NCI-H446 (cell line): ENCODE results near the gene SRRM4.
"Not testable (repeated sequence)": the region's sequence is repeated elsewhere in the genome, so short reads cannot be mapped to it uniquely, and the experiment has no call there.

Experiments
- DNase-seq, 2 experiments: peaks; one replicate each; lab custom pipeline; 2025; lab: John Stamatoyannopoulos, UW

The SRRM4 gene

GRCh38 chr12:119069147-119069642 is 87.9 kb downstream of the SRRM4 start:
- DNase-seq: no peak

- no peak for DNase-seq
Measured at GRCh38 chr12:119071176-119071575, 89.8 kb downstream of the SRRM4 start.

GRCh38 chr12:119071638-119072231 is 90.4 kb downstream of the SRRM4 start:
- no peak for DNase-seq

- DNase-seq: no peak
Measured at GRCh38 chr12:119072440-119072839, 91.1 kb downstream of the SRRM4 start.

- DNase-seq: no peak
Measured at GRCh38 chr12:119075222-119075787, 94.0 kb downstream of the SRRM4 start.

GRCh38 chr12:119075918-119076317 is 94.6 kb downstream of the SRRM4 start:
- no peak for DNase-seq

- no peak for DNase-seq
Measured at GRCh38 chr12:119079530-119079929, 98.2 kb downstream of the SRRM4 start.

- peak in 1 of 2 experiments; percentile 60 for DNase-seq
Measured at GRCh38 chr12:119082016-119082415, 100.7 kb downstream of the SRRM4 start.

GRCh38 chr12:119082496-119082895 is 101.2 kb downstream of the SRRM4 start:
- peak; percentile 92 to 95 for DNase-seq

GRCh38 chr12:119088685-119089379 is 107.5 kb downstream of the SRRM4 start:
- no peak for DNase-seq

- DNase-seq: no peak
Measured at GRCh38 chr12:119089380-119090013, 108.2 kb downstream of the SRRM4 start.

GRCh38 chr12:119090276-119090675 is 108.9 kb downstream of the SRRM4 start:
- DNase-seq: no peak

- no peak for DNase-seq
Measured at GRCh38 chr12:119090865-119091264, 109.5 kb downstream of the SRRM4 start.

- DNase-seq: no peak
Measured at GRCh38 chr12:119096429-119097202, 115.3 kb downstream of the SRRM4 start.

- DNase-seq: no peak
Measured at GRCh38 chr12:119100933-119101332, 119.6 kb downstream of the SRRM4 start.

GRCh38 chr12:119102274-119102673 is 120.9 kb downstream of the SRRM4 start:
- DNase-seq: no peak

- no peak for DNase-seq
Measured at GRCh38 chr12:119102714-119103113, 121.4 kb downstream of the SRRM4 start.

GRCh38 chr12:119104969-119105368 is 123.6 kb downstream of the SRRM4 start:
- DNase-seq: not testable (repeated sequence)

- no peak for DNase-seq
Measured at GRCh38 chr12:119113496-119113986, 132.2 kb downstream of the SRRM4 start.

- DNase-seq: no peak
Measured at GRCh38 chr12:119114294-119114693, 133.0 kb downstream of the SRRM4 start.

GRCh38 chr12:119115296-119115905 is 134.1 kb downstream of the SRRM4 start:
- DNase-seq: peak; percentile 80 to 85
